PFSK-1 (cell line): Measurements from ENCODE around the gene GRM1.

Experiments
- REST ChIP-seq, 2 experiments: IDR thresholded peaks; 2 replicates each; pipeline versions ENCODE4 v1.6.1 to v1.8.0; 2011 to 2012; ENCODE audit warnings: low read depth in 2 of 2, low read length in 2 of 2, control low read depth in 1 of 2, inconsistent platforms in 1 of 2, mild to moderate bottlenecking in 1 of 2, moderate library complexity in 1 of 2; ENCODE audit not compliant: insufficient read depth in 1 of 2
- SIN3A ChIP-seq: IDR thresholded peaks from 2 replicates; pipeline ENCODE4 v1.6.1; 2012; ENCODE audit warnings: mild to moderate bottlenecking, low read length, moderate library complexity, borderline replicate concordance; ENCODE audit not compliant: insufficient read depth
- TAF1 ChIP-seq: IDR thresholded peaks from 2 replicates; pipeline ENCODE4 v1.6.1; 2012; ENCODE audit warnings: low read length, control low read depth, borderline replicate concordance; ENCODE audit not compliant: insufficient read depth

GRCh38 chr6:146009338-146009737, 19.5 kb upstream of the GRM1 start:
- TF ChIP-seq TAF1 (no peak), REST (IDR thresholded peaks at IDR 0.05; ENCODE audit: insufficient read depth in 1 of 2, low read depth in 2 of 2, low read length in 2 of 2) (no peak), SIN3A (no peak)
